A549 (cell line): ENCODE measurements around the gene POP7.

Experiments
- EHF ChIP-seq: fragments of 250-450 bp; sonication (Bioruptor Pico); IDR thresholded peaks from 2 replicates; pipeline ENCODE4 v1.5.0; 2020; ENCODE audit warnings: mild to moderate bottlenecking
- JUN ChIP-seq, 2 experiments: fragments of >200 bp; sonication (Bioruptor Twin); formaldehyde crosslinking; IDR thresholded peaks; 2 replicates in 1 of 2; 3 replicates in 1 of 2; pipeline ENCODE4 v1.6.1; 2016 to 2017
- KDM1A ChIP-seq: fragments of 200-600 bp; sonication (generic); IDR thresholded peaks from 2 replicates; pipeline ENCODE4 v1.6.1; 2016; ENCODE audit warnings: low read depth, mild to moderate bottlenecking
- MAFK ChIP-seq: fragments of 450-650 bp; IDR thresholded peaks from 2 replicates; pipeline ENCODE4 v1.6.1; 2014; ENCODE audit not compliant: partially characterized antibody
- POLR2A ChIP-seq: IDR thresholded peaks from 2 replicates; pipeline ENCODE4 v1.6.1; 2012; ENCODE audit warnings: mild to moderate bottlenecking, low read length
- SREBF2 ChIP-seq: fragments of 450-650 bp; IDR thresholded peaks from 2 replicates; pipeline ENCODE4 v1.6.1; 2014; ENCODE audit warnings: mild to moderate bottlenecking, moderate library complexity
- TP53 ChIP-seq: fragments of 250-450 bp; sonication (Bioruptor Pico); IDR thresholded peaks from 2 replicates; pipeline ENCODE4 v1.5.0; 2021; ENCODE audit warnings: mild to moderate bottlenecking, moderate library complexity
- ZFP36 ChIP-seq: fragments of 450-650 bp; IDR thresholded peaks from 2 replicates; pipeline ENCODE4 v1.6.1; 2014; ENCODE audit warnings: borderline replicate concordance; ENCODE audit not compliant: partially characterized antibody
- TF ChIP-seq, protein P1 (sequence below): fragments of 450-650 bp; IDR thresholded peaks from 2 replicates; pipeline ENCODE4 v1.6.1; 2014; ENCODE audit warnings: antibody characterized with exemption
- TF ChIP-seq, protein P2 (sequence below): fragments of >200 bp; sonication (Bioruptor Twin); formaldehyde crosslinking; IDR thresholded peaks from 3 replicates; pipeline ENCODE4 v1.5.1; 2016
- TF ChIP-seq, protein P3 (sequence below): fragments of 200-600 bp; sonication (generic); IDR thresholded peaks from 2 replicates; pipeline ENCODE4 v1.6.1; 2016; ENCODE audit warnings: antibody characterized with exemption, mild to moderate bottlenecking, moderate library complexity
- TF ChIP-seq, protein P4 (sequence below): fragments of 250-450 bp; sonication (Bioruptor Pico); IDR thresholded peaks from 2 replicates; pipeline ENCODE4 v1.5.0; 2020; ENCODE audit warnings: low read depth, mild to moderate bottlenecking, moderate library complexity
- TF ChIP-seq, protein P5 (sequence below): IDR thresholded peaks from 2 replicates; pipeline ENCODE4 v1.6.1; 2012
- TF ChIP-seq, protein P6 (sequence below): fragments of 150-350 bp; IDR thresholded peaks from 2 replicates; pipeline ENCODE4 v1.6.1; 2014; ENCODE audit warnings: low read depth, mild to moderate bottlenecking, low read length

DNA sequence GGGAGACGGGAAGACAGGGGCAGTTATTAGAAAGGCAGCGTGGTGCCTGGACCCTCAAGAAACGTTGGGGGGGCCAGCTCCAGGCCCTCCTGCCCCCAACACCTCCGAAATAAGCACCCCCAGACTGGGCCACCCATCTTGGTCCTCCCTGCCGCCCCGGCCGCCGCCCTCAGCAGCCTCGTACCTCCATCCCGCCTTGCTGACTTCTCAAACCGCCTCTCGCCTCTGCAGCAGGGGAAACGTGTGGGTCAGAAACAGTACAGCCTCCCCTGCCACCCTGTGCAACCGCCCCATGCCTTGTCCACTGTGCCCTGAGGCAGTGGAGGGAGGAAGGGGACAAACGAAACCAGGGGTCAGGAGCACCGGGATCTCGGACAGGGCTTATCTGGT lies 19.1 kb upstream of the POP7 start:
- TF ChIP-seq, protein P1, sequence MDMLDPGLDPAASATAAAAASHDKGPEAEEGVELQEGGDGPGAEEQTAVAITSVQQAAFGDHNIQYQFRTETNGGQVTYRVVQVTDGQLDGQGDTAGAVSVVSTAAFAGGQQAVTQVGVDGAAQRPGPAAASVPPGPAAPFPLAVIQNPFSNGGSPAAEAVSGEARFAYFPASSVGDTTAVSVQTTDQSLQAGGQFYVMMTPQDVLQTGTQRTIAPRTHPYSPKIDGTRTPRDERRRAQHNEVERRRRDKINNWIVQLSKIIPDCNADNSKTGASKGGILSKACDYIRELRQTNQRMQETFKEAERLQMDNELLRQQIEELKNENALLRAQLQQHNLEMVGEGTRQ: no peak
- TF ChIP-seq MAFK (no peak), EHF (CRISPR knock-in tag) (no peak), POLR2A (no peak), KDM1A (no peak), ZFP36 (no peak), JUN (IDR thresholded peaks at IDR 0.05) (no peak), TP53 (CRISPR knock-in tag) (no peak), SREBF2 (no peak)
- TF ChIP-seq, protein P2, sequence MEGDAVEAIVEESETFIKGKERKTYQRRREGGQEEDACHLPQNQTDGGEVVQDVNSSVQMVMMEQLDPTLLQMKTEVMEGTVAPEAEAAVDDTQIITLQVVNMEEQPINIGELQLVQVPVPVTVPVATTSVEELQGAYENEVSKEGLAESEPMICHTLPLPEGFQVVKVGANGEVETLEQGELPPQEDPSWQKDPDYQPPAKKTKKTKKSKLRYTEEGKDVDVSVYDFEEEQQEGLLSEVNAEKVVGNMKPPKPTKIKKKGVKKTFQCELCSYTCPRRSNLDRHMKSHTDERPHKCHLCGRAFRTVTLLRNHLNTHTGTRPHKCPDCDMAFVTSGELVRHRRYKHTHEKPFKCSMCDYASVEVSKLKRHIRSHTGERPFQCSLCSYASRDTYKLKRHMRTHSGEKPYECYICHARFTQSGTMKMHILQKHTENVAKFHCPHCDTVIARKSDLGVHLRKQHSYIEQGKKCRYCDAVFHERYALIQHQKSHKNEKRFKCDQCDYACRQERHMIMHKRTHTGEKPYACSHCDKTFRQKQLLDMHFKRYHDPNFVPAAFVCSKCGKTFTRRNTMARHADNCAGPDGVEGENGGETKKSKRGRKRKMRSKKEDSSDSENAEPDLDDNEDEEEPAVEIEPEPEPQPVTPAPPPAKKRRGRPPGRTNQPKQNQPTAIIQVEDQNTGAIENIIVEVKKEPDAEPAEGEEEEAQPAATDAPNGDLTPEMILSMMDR: no peak
- TF ChIP-seq, protein P3, sequence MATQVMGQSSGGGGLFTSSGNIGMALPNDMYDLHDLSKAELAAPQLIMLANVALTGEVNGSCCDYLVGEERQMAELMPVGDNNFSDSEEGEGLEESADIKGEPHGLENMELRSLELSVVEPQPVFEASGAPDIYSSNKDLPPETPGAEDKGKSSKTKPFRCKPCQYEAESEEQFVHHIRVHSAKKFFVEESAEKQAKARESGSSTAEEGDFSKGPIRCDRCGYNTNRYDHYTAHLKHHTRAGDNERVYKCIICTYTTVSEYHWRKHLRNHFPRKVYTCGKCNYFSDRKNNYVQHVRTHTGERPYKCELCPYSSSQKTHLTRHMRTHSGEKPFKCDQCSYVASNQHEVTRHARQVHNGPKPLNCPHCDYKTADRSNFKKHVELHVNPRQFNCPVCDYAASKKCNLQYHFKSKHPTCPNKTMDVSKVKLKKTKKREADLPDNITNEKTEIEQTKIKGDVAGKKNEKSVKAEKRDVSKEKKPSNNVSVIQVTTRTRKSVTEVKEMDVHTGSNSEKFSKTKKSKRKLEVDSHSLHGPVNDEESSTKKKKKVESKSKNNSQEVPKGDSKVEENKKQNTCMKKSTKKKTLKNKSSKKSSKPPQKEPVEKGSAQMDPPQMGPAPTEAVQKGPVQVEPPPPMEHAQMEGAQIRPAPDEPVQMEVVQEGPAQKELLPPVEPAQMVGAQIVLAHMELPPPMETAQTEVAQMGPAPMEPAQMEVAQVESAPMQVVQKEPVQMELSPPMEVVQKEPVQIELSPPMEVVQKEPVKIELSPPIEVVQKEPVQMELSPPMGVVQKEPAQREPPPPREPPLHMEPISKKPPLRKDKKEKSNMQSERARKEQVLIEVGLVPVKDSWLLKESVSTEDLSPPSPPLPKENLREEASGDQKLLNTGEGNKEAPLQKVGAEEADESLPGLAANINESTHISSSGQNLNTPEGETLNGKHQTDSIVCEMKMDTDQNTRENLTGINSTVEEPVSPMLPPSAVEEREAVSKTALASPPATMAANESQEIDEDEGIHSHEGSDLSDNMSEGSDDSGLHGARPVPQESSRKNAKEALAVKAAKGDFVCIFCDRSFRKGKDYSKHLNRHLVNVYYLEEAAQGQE: no peak
- TF ChIP-seq, protein P4, sequence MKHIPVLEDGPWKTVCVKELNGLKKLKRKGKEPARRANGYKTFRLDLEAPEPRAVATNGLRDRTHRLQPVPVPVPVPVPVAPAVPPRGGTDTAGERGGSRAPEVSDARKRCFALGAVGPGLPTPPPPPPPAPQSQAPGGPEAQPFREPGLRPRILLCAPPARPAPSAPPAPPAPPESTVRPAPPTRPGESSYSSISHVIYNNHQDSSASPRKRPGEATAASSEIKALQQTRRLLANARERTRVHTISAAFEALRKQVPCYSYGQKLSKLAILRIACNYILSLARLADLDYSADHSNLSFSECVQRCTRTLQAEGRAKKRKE (CRISPR knock-in tag): no peak
- TF ChIP-seq, protein P5, sequence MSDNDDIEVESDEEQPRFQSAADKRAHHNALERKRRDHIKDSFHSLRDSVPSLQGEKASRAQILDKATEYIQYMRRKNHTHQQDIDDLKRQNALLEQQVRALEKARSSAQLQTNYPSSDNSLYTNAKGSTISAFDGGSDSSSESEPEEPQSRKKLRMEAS: no peak
- TF ChIP-seq, protein P6, sequence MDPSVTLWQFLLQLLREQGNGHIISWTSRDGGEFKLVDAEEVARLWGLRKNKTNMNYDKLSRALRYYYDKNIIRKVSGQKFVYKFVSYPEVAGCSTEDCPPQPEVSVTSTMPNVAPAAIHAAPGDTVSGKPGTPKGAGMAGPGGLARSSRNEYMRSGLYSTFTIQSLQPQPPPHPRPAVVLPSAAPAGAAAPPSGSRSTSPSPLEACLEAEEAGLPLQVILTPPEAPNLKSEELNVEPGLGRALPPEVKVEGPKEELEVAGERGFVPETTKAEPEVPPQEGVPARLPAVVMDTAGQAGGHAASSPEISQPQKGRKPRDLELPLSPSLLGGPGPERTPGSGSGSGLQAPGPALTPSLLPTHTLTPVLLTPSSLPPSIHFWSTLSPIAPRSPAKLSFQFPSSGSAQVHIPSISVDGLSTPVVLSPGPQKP: no peak
